ENCODE results near the gene KCNK1.

DNA sequence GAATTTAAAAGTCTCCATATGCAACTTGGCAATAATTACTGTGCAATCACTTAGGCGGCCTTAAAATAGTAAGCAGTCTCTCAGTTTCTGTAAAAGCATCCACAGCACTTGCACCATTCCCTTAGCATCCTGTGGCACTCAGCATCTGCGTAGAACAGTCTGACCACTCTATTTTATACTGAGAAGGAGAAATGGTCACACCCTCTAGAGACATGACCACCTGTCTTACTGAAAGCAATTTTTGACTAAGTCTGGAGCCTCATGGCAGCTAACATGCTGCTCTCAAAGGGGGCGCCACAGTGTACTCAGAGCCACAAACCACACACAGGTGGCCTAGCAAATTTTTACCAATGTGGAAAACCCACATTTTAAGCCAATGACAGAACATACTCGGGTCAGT, 62.0 kb downstream of the KCNK1 start:
- TF ChIP-seq EZH2phosphoT487 (IDR thresholded peaks at IDR 0.05; ENCODE audit: borderline replicate concordance, low read depth) = no peak
- TF ChIP-seq, protein P1, sequence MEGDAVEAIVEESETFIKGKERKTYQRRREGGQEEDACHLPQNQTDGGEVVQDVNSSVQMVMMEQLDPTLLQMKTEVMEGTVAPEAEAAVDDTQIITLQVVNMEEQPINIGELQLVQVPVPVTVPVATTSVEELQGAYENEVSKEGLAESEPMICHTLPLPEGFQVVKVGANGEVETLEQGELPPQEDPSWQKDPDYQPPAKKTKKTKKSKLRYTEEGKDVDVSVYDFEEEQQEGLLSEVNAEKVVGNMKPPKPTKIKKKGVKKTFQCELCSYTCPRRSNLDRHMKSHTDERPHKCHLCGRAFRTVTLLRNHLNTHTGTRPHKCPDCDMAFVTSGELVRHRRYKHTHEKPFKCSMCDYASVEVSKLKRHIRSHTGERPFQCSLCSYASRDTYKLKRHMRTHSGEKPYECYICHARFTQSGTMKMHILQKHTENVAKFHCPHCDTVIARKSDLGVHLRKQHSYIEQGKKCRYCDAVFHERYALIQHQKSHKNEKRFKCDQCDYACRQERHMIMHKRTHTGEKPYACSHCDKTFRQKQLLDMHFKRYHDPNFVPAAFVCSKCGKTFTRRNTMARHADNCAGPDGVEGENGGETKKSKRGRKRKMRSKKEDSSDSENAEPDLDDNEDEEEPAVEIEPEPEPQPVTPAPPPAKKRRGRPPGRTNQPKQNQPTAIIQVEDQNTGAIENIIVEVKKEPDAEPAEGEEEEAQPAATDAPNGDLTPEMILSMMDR (IDR thresholded peaks at IDR 0.05) = no peak
- TF ChIP-seq, protein P2, sequence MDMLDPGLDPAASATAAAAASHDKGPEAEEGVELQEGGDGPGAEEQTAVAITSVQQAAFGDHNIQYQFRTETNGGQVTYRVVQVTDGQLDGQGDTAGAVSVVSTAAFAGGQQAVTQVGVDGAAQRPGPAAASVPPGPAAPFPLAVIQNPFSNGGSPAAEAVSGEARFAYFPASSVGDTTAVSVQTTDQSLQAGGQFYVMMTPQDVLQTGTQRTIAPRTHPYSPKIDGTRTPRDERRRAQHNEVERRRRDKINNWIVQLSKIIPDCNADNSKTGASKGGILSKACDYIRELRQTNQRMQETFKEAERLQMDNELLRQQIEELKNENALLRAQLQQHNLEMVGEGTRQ (IDR thresholded peaks at IDR 0.05; ENCODE audit: borderline replicate concordance, low read depth, low read length) = no peak
- no peak for TF ChIP-seq GATA2 (CRISPR knock-in tag; IDR thresholded peaks at IDR 0.05)
